ENCODE measurements around the gene SLC2A8.

DNA sequence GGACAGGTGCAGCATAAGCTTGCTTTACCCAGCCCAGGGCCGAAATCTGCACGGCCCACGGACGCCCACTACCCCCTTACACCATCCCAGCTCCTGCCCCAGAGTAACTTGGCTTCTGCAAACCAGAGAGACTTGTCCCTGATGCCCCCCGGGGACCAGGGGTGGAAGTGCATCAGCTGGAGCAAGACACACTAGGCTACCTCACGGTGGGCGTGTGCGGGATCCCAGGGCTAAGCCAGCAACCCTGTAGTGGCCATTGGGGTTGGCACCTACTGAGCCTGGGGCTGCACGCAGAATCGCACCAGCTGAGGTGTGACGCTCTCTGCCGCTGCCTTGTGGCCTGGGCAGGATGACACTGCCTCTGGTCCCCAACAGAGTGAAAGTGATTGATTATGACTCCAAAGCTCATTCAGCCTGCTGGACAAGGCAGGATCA lies 21.1 kb downstream of the SLC2A8 start:
- TF ChIP-seq, protein P1, sequence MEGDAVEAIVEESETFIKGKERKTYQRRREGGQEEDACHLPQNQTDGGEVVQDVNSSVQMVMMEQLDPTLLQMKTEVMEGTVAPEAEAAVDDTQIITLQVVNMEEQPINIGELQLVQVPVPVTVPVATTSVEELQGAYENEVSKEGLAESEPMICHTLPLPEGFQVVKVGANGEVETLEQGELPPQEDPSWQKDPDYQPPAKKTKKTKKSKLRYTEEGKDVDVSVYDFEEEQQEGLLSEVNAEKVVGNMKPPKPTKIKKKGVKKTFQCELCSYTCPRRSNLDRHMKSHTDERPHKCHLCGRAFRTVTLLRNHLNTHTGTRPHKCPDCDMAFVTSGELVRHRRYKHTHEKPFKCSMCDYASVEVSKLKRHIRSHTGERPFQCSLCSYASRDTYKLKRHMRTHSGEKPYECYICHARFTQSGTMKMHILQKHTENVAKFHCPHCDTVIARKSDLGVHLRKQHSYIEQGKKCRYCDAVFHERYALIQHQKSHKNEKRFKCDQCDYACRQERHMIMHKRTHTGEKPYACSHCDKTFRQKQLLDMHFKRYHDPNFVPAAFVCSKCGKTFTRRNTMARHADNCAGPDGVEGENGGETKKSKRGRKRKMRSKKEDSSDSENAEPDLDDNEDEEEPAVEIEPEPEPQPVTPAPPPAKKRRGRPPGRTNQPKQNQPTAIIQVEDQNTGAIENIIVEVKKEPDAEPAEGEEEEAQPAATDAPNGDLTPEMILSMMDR (IDR thresholded peaks at IDR 0.05), result no peak
- no peak for TF ChIP-seq POLR2A (IDR thresholded peaks at IDR 0.05)

Data from sigmoid colon (tissue), 3 donors.